Panc1 (cell line): Measurements from ENCODE around the gene FANK1. TPM values are rescaled to one million over a fixed set of nuclear protein-coding genes. Genes with fewer than 3 reads are reported as not detected.

Experiments
- ATAC-seq: fragments of 200-7000 bp; cut with Tn5 transposase; 2 replicates; pipeline ENCODE4 v1.9.1; 2020; ENCODE audit warnings: mild to moderate bottlenecking, moderate library complexity
- BruUV-seq: library from RNA; stranded (reverse); fragments of 400-500 nt; replicated peaks from 2 replicates; lab custom pipeline; 2021; lab: Mats Ljungman, UMichigan
- CTCF ChIA-PET: fragments of 300-600 bp; sonication (Branson Sonifier 250); formaldehyde crosslinking; loops from one replicate; lab custom pipeline; 2022; ENCODE audit warnings: antibody characterized with exemption; lab: Charles Lee
- POLR2A ChIA-PET: fragments of 300-600 bp; sonication (Branson Sonifier 250); formaldehyde crosslinking; loops from one replicate; lab custom pipeline; 2022; ENCODE audit warnings: antibody characterized with exemption; lab: Charles Lee
- DNase-seq: peaks from one replicate; pipeline ENCODE4 v3.0.0-alpha.2; 2010; ENCODE audit warnings: low read depth, low spot score
- H3K27ac ChIP-seq: 2 replicates; pipeline ENCODE4 v1.5.1; 2011; ENCODE audit warnings: mild to moderate bottlenecking, low read length, inconsistent platforms
- H3K27me3 ChIP-seq: fragments of 200-500 bp; sonication (Bioruptor generic); 2 replicates; pipeline ENCODE4 v1.6.0; 2014; ENCODE audit warnings: low read length, inconsistent platforms; ENCODE audit not compliant: control insufficient read depth, insufficient read depth
- H3K36me3 ChIP-seq: fragments of 200-500 bp; sonication (Bioruptor generic); 2 replicates; pipeline ENCODE4 v1.5.1; 2014; ENCODE audit warnings: inconsistent platforms, mild to moderate bottlenecking, low read length, moderate library complexity; ENCODE audit not compliant: control insufficient read depth, insufficient read depth
- H3K4me1 ChIP-seq: 2 replicates; pipeline ENCODE4 v1.5.1; 2011; ENCODE audit warnings: inconsistent platforms, mild to moderate bottlenecking, low read length, moderate library complexity; ENCODE audit not compliant: control insufficient read depth, insufficient read depth
- H3K4me3 ChIP-seq, 2 experiments: 2 replicates each; pipeline ENCODE4 v1.5.1; 2011 to 2012; ENCODE audit warnings: low read depth in 2 of 2, low read length in 2 of 2, mild to moderate bottlenecking in 2 of 2, inconsistent platforms in 1 of 2, moderate library complexity in 1 of 2
- H3K9me3 ChIP-seq: fragments of 200-500 bp; sonication (Bioruptor generic); 2 replicates; pipeline ENCODE4 v1.5.1; 2014; ENCODE audit warnings: low read depth, mild to moderate bottlenecking, inconsistent platforms, low read length, moderate library complexity; ENCODE audit not compliant: control insufficient read depth, insufficient read depth
- CTCF ChIP-seq: fragments of 450-650 bp; IDR thresholded peaks from 2 replicates; pipeline ENCODE4 v1.5.1; 2017; ENCODE audit warnings: mild to moderate bottlenecking
- POLR2AphosphoS5 ChIP-seq: IDR thresholded peaks from 2 replicates; pipeline ENCODE4 v1.6.1; 2012; ENCODE audit warnings: mild to moderate bottlenecking, low read depth, low read length, moderate library complexity
- REST ChIP-seq, 2 experiments: IDR thresholded peaks; 2 replicates each; pipeline ENCODE4 v1.6.1; 2011 to 2012; ENCODE audit warnings: low read depth in 2 of 2, control low read depth in 1 of 2, low read length in 1 of 2, mild to moderate bottlenecking in 1 of 2, moderate library complexity in 1 of 2; ENCODE audit not compliant: insufficient read depth in 1 of 2
- SIN3A ChIP-seq: IDR thresholded peaks from 2 replicates; pipeline ENCODE4 v1.6.1; 2012; ENCODE audit warnings: low read depth, mild to moderate bottlenecking, low read length, moderate library complexity, borderline replicate concordance; ENCODE audit not compliant: insufficient read depth
- TCF7L2 ChIP-seq: IDR thresholded peaks from 2 replicates; pipeline ENCODE4 v1.6.1; 2011; ENCODE audit warnings: mild to moderate bottlenecking, low read depth, low read length, inconsistent platforms
- in situ Hi-C: cut with HindIII; loops from 2 replicates; pipeline ENCODE4 v1.10.0; 2016; ENCODE audit warnings: low sequenced_read_pairs, low pct_unique_long_range_greater_than_20kb
- intact Hi-C: fragments of 100-400 bp; cut with micrococcal nuclease; formaldehyde crosslinking; loops from one replicate; pipeline ENCODE4 v1.10.0; 2022; ENCODE audit not compliant: unreplicated experiment
- total RNA-seq: library from RNA; stranded (reverse); gene quantifications from one replicate; pipeline ENCODE4 v1.2.1, GENCODE V29; 2021; ENCODE audit not compliant: unreplicated experiment

The FANK1 gene
- total RNA-seq, 1 experiment from 2014 or later: 19.1 TPM

DNA sequence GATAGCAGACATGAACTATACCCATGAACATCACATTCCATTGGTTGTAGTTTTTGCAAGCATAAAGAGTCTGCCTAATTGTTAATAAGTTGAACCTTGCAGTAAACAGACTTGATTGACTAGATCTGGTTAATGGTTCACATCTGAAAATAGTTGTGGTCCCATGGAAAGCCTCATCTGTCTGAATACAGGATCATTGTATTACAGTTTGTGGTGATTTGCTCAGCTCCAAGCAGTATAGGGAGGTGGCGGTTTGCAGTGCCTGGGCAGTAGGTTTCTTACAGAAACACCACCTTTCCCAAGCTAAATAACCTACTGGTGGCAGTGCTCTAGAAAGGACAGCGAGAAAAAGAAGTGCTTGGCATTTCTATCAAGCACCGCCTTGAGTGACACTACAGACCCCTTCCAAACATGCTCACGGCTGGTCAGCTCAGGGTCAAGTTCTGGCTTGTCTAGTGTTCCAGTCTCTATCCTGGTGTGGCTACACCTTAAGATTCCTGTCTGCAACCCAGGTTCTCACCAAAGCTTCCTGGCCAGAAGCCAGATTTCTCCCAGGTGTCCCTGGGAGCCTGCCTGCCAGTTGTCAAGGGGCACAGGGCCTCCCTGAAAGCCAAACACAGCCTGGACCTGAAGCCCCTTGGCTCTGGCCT is 119.9 kb downstream of the FANK1 start:
- no peak for ATAC-seq
- Histone ChIP-seq H3K27me3 (no peaks in the 10 kb centered on the region), H3K36me3 (no peaks in the 10 kb centered on the region), H3K27ac (no peak overlapping the region), H3K4me3 (no peak overlapping the region), H3K9me3 (no peaks in the 10 kb centered on the region), H3K4me1 (peaks cover 14% of the 10 kb centered on the region)
- ChIA-PET CTCF (no interaction called here), POLR2A (interaction anchor here (0.5 kb wide), 1 partner anchor 9 kb away, joined by 3 read pairs; no protein-coding TSS in a partner anchor)
- no TSS peak for BruUV-seq
- no peak for TF ChIP-seq REST (IDR thresholded peaks at IDR 0.05; ENCODE audit: insufficient read depth in 1 of 2, low read depth in 2 of 2, low read length in 1 of 2)
- no peak for TF ChIP-seq CTCF
- TF ChIP-seq TCF7L2: no peak
- TF ChIP-seq POLR2AphosphoS5: no peak
- no peak for TF ChIP-seq SIN3A
- in situ Hi-C loops: no loop called here
- intact Hi-C loops: no loop called here
- no peak for DNase-seq

DNA sequence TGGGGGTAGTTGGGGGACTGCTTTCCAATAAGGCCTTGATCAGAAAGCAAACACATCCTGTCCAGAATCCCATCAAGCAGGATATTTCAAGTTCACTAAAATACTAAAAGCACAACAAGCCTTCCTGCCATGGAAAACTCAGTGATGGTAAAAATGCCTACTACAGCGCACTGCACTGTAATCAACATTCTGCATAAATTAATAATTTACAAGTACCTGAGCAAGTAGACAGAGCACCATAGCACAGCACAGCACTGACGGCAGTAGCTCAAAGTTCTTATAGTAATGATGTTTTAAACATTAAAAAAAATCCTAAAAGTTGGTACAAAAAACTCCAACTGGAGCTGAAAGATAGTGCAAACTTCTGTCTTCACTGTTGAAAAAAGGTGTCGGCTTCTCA is 120.5 kb downstream of the FANK1 start:
- no peak for ATAC-seq
- DNase-seq: no peak
- CTCF ChIA-PET: no interaction called here
- peaks cover 14% of the 10 kb centered on the region for H3K4me1 ChIP-seq
- no peaks in the 10 kb centered on the region for H3K9me3 ChIP-seq
- intact Hi-C loops (no loop called here), in situ Hi-C loops (no loop called here)
- POLR2A ChIA-PET: interaction anchor here (0.5 kb wide), 1 partner anchor 8 kb away, joined by 3 read pairs; no protein-coding TSS in a partner anchor
- no peak overlapping the region for H3K27ac ChIP-seq
- H3K4me3 ChIP-seq: no peak overlapping the region
- no peaks in the 10 kb centered on the region for H3K36me3 ChIP-seq
- BruUV-seq: no TSS peak
- TF ChIP-seq POLR2AphosphoS5 (no peak), REST (IDR thresholded peaks at IDR 0.05; ENCODE audit: insufficient read depth in 1 of 2, low read depth in 2 of 2, low read length in 1 of 2) (no peak), CTCF (no peak), SIN3A (no peak), TCF7L2 (no peak)
- no peaks in the 10 kb centered on the region for H3K27me3 ChIP-seq
